T1000 (cell line): ENCODE results near the gene JARID2.
"Not testable (repeated sequence)": the region's sequence is repeated elsewhere in the genome, so short reads cannot be mapped to it uniquely, and the experiment has no call there.

Source experiments
- DNase-seq: peaks from one replicate; lab custom pipeline; 2025; ENCODE audit warnings: mixed read lengths; lab: John Stamatoyannopoulos, UW

The JARID2 gene

DNA sequence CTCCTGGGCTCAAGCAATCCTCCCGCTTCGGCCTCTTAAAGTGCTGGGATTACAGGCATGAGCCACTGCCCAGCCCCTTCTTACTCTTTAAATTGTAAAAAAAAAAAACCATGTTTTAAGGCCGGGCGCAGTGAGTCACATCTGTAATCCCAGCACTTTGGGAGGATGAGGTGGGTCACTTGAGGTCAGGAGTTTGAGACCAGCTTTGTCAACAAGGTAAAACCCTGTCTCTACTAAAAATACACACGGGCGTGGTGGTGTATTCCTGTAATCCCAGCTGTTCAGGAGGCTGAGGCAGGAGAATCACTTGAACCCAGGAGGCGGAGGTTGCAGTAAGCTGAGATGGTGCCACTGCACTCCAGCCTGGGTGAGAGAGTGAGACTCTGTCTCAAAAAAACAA is 43.6 kb downstream of the JARID2 start:
- DNase-seq, result not testable (repeated sequence)

DNA sequence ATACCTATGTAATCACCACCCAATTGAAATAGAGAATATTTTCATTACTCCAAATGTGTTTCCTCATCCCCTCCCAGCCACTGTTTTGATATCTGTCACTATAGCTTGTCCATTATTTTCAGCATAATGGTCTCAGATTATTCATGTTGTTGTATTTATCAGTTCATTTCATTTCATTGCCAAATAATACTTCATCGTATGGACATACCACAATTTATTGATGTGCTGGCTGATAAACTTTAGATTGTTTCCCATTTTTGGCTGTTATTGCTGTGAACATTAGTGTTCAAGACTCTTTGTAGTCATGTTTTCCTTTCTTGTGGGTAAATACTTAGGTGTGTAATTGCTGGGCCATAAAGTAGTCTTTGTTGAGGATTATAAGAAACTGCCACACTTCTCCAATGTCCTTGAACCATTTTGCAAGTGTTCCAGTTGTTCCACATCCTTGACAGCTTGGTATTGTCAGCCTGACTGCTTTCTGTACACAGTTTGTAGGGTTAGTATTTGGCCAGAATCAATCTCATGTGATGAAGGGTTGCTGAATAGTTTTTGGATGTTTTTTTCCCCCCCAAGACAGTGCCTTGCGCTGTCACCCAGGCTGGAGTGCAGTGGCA is 44.3 kb downstream of the JARID2 start:
- DNase-seq, result no peak

DNA sequence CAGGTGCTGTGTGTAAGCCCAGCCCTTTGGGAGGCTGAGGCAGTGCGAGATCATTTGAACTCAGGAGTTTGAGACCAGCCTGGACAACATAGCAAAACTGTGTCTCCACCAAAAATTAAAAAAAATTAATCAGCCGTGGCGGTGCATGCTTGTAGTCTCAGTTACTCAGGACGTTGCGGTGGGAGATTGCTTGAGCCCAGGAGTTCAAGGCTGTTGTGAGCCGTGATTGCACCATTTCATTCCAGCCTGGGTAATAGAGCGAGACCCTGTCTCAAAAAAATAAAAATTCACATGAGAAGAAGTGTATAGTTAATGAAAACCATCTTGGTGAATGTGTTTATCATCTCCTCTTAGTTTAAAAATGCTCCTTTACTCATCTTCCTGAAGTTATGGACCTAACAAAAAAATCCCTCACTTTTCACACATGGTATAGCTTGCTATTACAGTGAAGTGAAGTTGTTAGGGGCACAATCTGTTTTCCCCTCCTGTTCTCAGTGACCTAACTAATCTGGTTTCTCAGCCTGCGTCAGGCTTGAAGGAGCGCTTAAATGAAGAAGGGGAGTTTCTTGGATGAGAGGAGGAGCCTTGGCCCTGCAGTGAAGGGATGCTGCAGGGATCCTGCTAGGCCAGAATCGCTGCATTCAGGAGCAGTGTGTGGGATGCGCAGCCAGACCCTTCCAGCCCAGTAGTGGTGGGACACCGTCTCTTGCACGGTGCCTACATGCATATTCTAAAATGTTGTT is 45.3 kb downstream of the JARID2 start:
- no peak for DNase-seq

DNA sequence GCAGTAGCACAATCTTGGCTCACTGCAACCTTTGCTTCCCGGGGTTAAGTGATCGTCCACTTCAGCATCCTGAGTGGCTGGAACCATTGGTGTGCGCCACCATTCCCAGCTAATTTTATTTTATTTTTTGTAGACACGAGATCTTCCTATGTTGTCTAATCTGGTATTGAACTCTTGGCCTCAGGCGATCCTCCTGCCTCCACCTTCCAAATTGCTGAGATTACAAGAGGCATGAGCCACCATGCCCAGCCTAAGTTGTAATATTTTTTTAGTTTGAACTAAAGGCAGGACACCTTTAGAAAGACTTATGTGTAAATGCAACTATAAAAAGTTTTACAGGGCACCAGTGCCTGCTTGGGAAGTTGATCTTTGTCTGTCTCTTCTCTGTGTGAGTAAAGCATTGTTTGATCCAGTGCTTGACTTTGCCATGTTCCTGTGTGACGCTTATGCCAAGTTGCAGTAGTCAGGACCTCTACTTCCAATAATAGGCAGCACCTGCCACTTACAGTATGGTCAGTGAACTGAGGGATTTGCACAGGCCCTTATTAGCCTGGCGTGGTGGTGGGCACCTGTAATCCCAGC is 46.9 kb downstream of the JARID2 start:
- DNase-seq, result no peak

DNA sequence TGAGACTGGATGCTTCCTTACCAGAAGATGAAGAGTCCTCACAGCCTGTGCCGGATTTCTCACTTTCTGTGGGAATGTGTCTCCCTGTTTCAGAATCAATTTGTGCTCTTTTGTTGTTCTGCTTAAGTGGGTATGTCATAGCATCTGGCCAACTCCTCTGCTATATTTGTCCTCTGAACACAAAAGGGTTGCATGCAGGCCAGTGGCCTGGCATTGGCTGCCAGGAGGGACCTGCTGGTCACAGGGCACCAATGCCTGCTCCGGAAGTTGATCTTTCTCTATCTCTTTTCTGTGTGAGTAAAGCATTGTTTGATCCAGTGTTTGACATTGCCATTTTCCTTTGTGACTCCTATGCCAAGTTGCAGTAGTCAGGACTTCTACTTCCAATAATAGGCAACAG is 47.8 kb downstream of the JARID2 start:
- DNase-seq, result no peak

DNA sequence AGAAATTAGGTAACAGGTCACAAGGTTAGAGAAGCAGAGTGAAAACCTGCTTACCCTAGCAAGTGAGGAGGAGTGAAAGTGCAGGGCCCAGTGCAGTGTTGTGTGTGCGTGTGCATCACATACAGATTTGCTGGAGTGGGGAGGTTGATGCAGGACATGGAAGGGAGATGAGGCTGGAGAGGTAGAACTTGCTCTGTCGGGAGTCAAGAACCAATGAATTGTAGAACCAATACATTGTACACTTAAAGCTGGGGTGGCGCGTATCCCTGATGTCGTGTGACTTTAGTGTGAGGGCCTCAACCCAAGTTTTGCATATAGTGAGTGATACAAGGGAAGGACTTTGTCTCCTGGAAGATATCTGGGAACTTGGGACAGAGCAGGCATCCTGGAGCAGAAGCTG is 48.6 kb downstream of the JARID2 start:
- no peak for DNase-seq

DNA sequence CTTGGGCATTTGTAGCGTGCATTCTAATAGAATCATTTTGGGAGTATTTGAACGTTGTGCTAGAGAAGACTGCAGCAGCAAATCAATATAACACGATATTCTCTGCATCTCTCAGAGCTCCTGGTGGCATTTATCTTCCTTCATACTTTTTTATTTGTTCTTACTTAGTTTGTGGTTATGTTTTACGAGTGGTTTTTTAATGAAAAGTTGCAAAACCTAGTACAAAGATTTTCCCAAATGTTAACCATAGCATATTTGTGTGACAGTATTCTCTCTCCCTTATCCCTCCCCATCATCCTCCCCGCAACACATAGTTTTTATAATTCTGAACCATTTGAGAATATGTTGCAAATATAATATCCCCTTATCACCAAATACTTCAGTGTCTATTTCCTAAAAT is 50.4 kb downstream of the JARID2 start:
- DNase-seq, result no peak

DNA sequence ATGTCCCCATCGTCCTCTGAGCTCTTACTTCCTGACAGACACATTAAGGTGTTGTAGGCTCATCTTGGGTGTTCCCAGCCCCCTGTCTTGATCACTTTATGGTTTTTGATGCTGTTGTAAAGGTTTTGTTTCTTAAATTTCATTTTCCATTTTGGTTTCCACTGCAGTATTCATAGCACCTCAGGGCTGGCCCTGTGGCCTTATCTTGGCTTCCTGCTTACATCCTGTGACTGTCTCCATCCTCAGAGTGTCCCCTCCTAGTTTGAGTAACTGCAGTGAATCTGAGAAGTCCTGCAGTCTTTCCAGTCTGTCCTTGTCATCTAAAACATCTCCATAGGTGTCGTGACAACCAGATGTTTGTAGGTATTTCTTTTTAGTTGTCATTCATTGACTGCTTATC is 50.9 kb downstream of the JARID2 start:
- DNase-seq, result no peak

DNA sequence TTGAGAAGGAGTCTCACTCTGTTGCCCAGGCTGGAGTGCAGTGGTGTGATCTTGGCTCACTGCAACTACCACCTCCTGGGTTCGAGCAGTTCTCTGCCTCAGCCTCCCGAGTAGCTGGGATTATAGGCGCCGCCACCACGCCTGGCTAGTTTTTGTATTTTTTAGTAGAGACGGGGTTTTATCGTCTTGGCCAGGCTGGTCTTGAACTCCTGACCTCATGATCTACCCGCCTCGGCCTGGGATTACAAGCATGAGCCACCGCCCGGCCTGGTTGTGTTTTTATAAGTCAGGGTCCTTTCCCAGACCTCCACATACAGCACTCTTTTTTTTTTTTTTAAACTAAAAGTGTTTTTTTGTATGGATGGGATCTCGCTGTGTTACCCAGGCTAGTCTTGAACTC is 51.3 kb downstream of the JARID2 start:
- not testable (repeated sequence) for DNase-seq

DNA sequence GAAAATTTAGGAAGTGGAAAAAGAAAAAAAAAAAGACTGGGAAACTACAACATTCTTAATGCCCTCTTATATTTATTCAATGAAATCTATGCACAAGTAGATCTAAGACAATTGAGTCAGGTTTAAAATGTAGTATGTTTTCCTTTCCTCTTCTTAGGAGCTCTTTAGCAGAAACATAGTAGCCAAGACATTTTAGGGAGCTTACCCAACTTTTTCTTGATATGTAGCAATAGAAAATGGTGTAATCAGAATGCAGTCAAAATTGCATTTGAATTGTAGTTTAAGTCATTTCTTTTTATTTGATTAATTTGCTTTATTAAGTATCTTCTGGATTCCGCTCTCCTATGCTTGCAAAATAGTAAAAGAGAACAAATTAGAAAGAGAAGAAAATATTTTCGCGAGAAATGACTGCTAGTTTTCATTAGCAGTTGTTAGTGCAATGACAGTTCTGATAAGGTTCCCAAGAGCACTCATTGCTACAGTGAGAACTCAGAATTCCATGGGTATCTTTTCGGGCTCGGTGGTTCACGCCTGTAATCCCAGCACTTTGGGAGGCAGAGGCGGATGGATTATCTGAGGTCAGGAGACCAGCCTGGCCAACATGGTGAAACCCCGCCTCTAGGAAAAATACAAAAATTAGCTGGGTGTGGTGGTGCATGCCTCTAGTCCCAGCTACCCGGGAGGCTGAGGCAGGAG is 52.2 kb downstream of the JARID2 start:
- DNase-seq, result no peak

DNA sequence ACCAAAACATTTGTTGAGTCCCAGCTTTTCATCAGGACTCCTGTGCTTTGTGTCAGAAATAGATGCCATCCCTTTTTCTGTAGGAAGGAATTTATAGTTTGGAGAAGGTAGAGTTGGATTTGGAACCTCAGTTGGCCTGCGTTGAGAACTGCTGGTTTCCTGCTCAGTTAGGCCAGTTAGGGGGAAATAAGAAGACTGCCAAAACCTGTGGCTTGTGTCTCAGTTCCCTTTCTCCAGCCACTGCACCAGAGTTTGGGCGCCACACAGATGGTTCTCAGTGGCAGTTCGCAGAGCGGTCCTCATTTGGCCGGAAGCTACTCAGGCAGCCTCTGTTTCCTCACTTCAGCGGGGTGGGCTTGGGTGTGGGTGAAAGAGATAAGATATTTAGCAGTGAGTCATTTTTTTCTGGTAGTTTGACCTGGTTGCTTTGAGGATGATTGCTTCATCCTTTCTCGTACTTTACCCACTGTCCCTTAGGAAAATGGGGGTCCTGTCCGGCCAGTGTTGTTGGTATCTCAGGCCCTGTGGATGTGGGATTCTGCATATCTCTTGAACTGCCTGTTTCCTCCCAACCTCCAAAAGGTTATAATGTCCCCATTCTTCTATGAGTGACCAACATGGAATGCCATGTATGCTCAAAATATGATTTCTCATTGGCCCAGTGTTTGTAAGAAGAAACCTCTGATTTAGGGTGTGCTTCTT is 53.7 kb downstream of the JARID2 start:
- DNase-seq, result no peak

DNA sequence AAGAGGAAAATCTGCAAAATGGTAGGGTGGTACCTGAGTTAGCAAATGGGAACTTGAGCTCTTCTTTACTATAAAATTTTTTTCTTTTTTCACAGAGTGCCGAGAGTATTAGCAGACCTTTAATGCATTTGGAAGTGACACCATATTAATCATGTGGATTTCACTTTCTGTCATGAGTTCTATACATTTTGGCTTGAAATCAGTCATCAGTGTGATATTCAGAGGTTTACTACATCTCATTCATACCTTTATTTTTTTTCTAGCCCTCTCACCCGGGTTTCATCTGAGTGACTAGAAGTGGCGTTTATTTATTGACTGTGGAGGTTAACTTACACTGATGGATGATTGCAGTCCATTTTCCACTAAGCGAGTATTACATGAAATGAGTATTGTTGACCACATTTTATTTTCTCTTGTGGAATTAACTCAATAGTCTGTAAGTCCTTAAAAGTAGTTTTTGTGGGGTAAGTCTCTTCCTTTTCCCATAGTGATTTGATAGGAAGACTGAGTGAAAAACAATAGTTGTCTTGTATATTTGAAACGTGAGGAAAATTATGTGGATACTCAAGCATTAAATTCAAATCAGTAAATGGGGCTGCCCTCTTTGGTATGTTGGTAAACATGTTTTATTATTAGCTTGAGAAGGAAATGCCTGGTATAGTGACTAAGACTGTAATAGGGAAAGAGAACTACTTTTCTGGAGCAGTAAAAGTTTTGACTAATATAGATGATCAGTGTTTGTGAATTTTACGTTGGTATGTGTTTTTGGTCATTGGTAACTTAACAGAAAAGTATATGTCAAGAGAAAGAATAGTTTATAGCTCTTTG is 55.5 kb downstream of the JARID2 start:
- no peak for DNase-seq

DNA sequence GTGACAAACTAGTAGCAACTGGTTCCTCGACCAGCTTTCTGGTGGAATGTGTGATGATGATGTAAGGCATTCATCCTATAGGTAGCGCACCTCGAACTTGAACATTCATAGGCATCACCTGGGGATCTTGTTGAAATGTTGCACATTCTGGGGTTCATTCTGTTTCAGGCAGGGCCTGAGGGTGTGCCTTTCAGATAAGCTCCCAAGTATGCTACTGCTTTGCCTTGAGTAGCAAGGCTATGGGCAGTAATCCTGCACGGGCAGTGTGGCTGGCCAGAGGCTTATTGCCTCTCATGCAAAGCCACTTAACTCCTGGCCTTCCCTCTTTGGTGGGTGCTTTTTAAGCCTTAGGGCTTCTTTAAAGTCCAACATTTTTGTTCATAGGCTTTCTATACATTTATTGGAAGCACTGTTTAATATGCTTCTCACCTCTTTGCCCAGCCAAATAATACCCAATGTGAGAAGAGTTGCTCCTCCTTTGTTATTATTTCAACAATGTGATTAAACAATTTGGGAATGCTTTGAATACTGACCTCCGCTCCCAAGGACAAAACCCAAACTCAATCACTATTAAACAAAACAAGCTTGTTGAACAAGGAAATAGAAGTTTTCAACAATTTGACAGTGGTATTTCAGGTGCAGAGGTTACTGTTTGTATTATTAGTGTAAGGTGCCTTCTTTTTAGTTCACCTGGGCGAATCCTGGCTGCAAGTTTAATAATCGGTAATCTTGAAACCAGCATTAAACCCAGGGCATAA is 57.5 kb downstream of the JARID2 start:
- no peak for DNase-seq

DNA sequence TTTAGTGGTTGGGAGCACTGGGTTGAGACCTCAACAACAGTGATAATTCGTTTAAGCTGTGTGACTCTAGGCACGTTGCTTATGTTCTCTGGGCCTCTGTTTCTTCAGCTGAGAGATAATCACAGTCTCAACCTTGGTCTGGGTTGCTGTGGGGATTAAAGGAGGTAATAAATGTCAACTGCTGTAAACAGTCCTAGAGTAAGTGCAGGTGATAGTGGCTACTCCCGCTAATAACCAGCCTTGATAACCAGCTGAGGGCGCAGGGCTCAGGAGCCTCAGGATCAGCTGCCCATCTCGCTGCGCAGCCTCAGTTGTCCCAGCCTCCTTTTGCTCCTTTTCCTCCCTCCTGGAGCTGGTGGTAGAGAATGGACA is 58.0 kb downstream of the JARID2 start:
- no peak for DNase-seq

DNA sequence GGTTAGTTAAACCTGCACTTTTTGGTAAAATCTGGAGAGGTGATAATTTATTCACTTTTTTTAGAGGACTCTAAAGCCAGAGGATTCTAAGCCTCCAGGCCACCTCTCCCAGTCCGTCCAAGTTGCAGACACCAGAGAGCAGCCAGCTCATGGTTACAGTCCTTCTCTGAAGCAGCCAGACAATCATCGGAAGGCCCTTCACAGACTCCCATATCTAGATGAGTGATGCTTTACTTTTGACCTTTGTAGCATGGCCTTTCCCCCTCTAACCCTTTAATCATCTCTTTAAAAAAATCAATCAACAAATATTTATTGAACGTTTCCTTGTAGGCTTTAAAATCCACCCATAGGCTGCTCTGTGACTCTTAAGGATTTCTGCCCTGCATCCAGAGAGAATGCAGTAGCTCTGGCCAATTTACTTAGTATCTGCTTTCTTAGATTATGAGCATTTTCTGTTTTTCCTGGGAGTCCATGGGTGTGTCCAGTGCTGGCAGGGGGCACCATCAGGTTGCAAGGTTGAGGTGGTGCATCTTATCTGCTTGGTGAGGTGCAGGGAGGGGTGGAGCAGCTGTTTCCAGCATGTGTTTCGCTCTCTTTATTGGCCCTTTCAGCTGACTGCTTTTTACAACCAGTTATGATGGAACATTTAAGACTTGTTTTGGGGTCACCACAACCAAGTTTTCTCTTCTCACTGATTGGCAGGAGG is 58.6 kb downstream of the JARID2 start:
- no peak for DNase-seq

DNA sequence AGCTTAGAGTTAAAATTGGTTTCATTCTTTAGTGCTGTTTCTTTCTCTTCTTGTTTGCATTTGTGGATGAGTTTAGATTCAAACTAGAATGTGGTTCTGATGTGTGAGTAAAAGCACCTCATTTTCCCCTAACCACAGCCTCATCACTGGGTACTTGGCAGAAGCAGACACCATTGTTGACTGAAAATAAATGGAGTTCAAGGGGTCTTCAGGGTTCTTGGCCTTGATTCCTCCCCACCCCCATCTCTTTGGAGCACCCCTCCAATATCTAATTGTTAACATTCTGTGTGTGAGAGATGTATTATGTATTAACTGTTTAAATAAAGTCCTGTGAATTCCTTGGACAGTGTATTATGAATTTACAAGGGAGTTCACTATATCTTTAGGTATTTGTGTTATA is 59.6 kb downstream of the JARID2 start:
- DNase-seq, result no peak

DNA sequence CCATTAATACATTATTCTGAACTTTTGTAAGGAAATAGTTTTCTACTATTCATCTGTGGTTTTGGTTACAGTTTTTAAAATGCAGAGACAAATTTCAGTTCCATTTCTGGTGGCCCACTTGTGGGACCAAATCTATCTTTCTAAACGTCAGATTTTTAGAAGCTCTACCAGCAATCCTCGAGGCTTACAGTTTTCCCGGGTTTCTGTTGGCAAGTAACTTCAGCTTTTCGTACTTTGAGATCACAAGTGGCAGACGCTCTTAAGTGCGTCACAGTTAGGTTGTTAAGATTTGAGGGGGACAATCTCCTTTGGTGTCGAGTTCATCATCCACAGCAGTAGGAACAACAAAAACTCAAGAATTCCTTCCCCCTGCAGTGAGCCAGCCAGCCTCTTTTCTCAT is 60.0 kb downstream of the JARID2 start:
- no peak for DNase-seq

DNA sequence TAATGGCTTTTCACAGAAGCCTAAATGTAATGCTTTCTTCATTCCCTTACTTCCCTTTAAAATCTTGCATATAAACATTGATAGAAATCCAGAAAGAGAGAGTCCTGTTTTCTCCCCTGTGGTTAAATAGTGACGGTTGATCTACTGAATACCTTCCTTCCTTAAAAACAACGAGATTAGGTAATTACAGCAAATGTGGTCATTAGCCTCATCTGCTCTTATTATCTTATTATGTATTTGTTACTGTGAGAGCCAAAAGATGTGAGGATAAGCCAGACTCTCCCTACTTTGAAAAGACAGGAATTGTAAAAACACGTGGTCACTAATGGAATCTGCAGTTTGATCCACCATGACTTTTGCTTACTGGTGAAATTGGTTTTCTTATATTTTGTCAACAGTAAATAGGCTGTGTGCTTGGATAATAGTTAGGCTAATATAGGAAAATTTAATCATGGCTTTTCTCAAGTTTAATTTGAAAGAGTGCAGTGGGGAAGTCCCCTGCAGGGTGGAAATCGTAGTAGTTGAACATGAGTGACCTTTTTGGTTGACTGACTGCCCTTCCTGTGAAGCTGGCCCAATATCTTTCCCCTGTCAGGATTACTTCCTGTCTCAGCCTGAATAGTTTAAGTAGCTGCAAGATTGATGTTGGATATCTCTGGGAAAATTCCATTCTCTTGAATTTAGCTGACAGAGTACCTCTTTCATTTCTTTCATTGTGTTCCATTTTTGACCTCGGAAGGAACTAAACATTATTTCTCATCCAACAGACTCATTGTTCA is 62.8 kb downstream of the JARID2 start:
- no peak for DNase-seq

DNA sequence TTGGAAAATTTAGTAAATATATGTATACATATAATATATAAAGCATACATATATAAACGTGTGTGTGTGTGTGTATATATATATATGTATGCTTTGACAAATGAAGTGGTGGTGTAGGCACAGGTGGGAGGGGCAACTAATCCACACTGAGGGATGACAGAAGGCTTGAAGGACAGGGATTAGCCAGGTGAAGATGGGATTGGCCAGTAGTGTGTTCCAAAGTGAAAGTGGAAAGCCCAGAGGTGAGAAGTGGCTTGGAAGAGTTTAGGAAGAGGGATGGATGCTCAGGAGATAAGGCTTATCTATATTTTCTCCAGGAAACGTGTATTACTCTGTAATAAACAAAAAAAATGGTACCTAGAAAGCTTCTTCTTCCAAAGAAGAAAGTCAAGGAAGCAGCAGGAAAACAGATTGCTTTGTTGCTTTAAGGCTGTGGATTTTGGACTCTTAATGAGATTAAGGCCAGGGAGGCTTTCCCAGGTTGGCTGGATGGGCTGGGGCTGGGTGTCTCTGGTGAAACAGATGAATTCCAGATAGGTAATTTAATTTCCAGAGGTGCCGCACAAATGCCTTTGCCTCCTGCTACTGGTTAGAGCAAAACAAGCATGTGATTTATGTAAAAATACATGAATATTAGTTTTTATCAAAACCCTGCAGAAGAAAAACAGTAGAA is 63.9 kb downstream of the JARID2 start:
- no peak for DNase-seq
